Duodenal mucosa (tissue), 2 donors: Measurements from ENCODE around the gene PIK3AP1.
"Not testable (repeated sequence)": the region's sequence is repeated elsewhere in the genome, so short reads cannot be mapped to it uniquely, and the experiment has no call there.

Source experiments
- H3K27ac ChIP-seq: one replicate; pipeline ENCODE4 v1.7.0; 2013; ENCODE audit warnings: low read depth, low read length
- H3K27me3 ChIP-seq, 2 donors: one replicate each; pipeline ENCODE4 v1.7.0; 2013; ENCODE audit warnings: low read length in 2 of 2, control low read depth in 1 of 2; ENCODE audit not compliant: insufficient read depth in 2 of 2, control insufficient read depth in 1 of 2
- H3K36me3 ChIP-seq, 2 donors: one replicate each; pipeline ENCODE4 v1.7.0; 2013; ENCODE audit warnings: low read length in 2 of 2, control low read depth in 1 of 2; ENCODE audit not compliant: insufficient read depth in 2 of 2, control insufficient read depth in 1 of 2
- H3K4me1 ChIP-seq, 2 donors: one replicate each; pipeline ENCODE4 v1.7.0; 2013; ENCODE audit warnings: low read length in 2 of 2, control low read depth in 1 of 2; ENCODE audit not compliant: insufficient read depth in 2 of 2, control insufficient read depth in 1 of 2
- H3K4me3 ChIP-seq, 2 donors: one replicate each; pipeline ENCODE4 v1.7.0; 2013; ENCODE audit warnings: low read length in 2 of 2, low read depth in 1 of 2
- H3K9ac ChIP-seq, 2 donors: one replicate each; pipeline ENCODE4 v1.7.0; 2013; ENCODE audit warnings: low read length in 2 of 2, low read depth in 1 of 2
- H3K9me3 ChIP-seq, 2 donors: one replicate each; pipeline ENCODE4 v1.7.0; 2013; ENCODE audit warnings: low read length in 2 of 2, control low read depth in 1 of 2; ENCODE audit not compliant: control insufficient read depth in 1 of 2

The PIK3AP1 gene

GRCh38 chr10:96556003-96556402, 164.3 kb downstream of the PIK3AP1 start:
- Histone ChIP-seq H3K4me3 (no peak overlapping the region), H3K4me1 (peaks cover 3 to 4% of the 10 kb centered on the region in 2 donors), H3K9me3 (no peaks in the 10 kb centered on the region), H3K36me3 (peaks cover 20 to 73% of the 10 kb centered on the region in 2 donors), H3K27ac (no peak overlapping the region), H3K27me3 (no peaks in the 10 kb centered on the region), H3K9ac (no peak overlapping the region)

GRCh38 chr10:96555330-96555729, 165.0 kb downstream of the PIK3AP1 start:
- Histone ChIP-seq H3K27me3 (no peaks in the 10 kb centered on the region), H3K9me3 (no peaks in the 10 kb centered on the region), H3K36me3 (peaks cover 24 to 74% of the 10 kb centered on the region in 2 donors), H3K9ac (no peak overlapping the region), H3K4me3 (no peak overlapping the region), H3K4me1 (no peaks in the 10 kb centered on the region), H3K27ac (no peak overlapping the region)

GRCh38 chr10:96548589-96548988, 171.7 kb downstream of the PIK3AP1 start:
- Histone ChIP-seq H3K4me1 (no peaks in the 10 kb centered on the region), H3K27me3 (no peaks in the 10 kb centered on the region), H3K9ac (no peak overlapping the region), H3K4me3 (no peak overlapping the region), H3K36me3 (peaks cover 17 to 79% of the 10 kb centered on the region in 2 donors), H3K9me3 (no peaks in the 10 kb centered on the region), H3K27ac (no peak overlapping the region)

GRCh38 chr10:96545558-96545957, 174.8 kb downstream of the PIK3AP1 start:
- H3K4me1 ChIP-seq, H3K27me3 ChIP-seq, H3K9ac ChIP-seq, H3K9me3 ChIP-seq, H3K27ac ChIP-seq, H3K4me3 ChIP-seq: not testable (repeated sequence)
- peaks cover 10 to 63% of the 10 kb centered on the region in 2 donors for H3K36me3 ChIP-seq
